ENCODE results near the gene TF. TPM values are rescaled to one million over a fixed set of nuclear protein-coding genes. Genes with fewer than 3 reads are reported as not detected.

Gene TF
- total and polyA plus RNA-seq, 4 donors, result 5,045 to 9,659 (median 6,266) TPM

- H3K9ac ChIP-seq (ENCODE audit: low read depth in 1 of 2, low read length in 2 of 2), result no peak overlapping the region
- peaks cover 0 to 3% (median 0%) of the 10 kb centered on the region in 4 donors for H3K4me1 ChIP-seq (ENCODE audit: control insufficient read depth in 4 of 4, insufficient read depth in 4 of 4, low read length in 3 of 4)
- H3K9me3 ChIP-seq (ENCODE audit: control insufficient read depth in 4 of 4, low read length in 3 of 4), result no peaks in the 10 kb centered on the region
- H3K4me3 ChIP-seq (ENCODE audit: low read depth in 1 of 3, low read length in 3 of 3), result no peak overlapping the region
- WGBS, result 70% methylated on average over 8 of the region's 8 CpGs
- no peaks in the 10 kb centered on the region for H3K27me3 ChIP-seq (ENCODE audit: control insufficient read depth in 4 of 4, insufficient read depth in 4 of 4, low read length in 3 of 4)
- no peak for DNase-seq (ENCODE audit: low spot score)
- peaks cover 0 to 51% (median 46%) of the 10 kb centered on the region in 4 donors for H3K36me3 ChIP-seq (ENCODE audit: control insufficient read depth in 4 of 4, insufficient read depth in 3 of 4, low read depth in 1 of 4, low read length in 3 of 4)
- no peak for TF ChIP-seq EGR1 (IDR thresholded peaks at IDR 0.05; ENCODE audit: low read depth in 2 of 2)
- TF ChIP-seq FOXA1 (IDR thresholded peaks at IDR 0.05), result no peak
- no peak for TF ChIP-seq TAF1 (conservative IDR thresholded peaks at IDR 0.05)
- TF ChIP-seq HNF4G (IDR thresholded peaks at IDR 0.05), result no peak
- no peak for TF ChIP-seq NR2F2 (IDR thresholded peaks at IDR 0.05)
- TF ChIP-seq SP1 (IDR thresholded peaks at IDR 0.05), result no peak
- TF ChIP-seq, protein P1, sequence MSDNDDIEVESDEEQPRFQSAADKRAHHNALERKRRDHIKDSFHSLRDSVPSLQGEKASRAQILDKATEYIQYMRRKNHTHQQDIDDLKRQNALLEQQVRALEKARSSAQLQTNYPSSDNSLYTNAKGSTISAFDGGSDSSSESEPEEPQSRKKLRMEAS (IDR thresholded peaks at IDR 0.05), result no peak
- TF ChIP-seq, protein P2, sequence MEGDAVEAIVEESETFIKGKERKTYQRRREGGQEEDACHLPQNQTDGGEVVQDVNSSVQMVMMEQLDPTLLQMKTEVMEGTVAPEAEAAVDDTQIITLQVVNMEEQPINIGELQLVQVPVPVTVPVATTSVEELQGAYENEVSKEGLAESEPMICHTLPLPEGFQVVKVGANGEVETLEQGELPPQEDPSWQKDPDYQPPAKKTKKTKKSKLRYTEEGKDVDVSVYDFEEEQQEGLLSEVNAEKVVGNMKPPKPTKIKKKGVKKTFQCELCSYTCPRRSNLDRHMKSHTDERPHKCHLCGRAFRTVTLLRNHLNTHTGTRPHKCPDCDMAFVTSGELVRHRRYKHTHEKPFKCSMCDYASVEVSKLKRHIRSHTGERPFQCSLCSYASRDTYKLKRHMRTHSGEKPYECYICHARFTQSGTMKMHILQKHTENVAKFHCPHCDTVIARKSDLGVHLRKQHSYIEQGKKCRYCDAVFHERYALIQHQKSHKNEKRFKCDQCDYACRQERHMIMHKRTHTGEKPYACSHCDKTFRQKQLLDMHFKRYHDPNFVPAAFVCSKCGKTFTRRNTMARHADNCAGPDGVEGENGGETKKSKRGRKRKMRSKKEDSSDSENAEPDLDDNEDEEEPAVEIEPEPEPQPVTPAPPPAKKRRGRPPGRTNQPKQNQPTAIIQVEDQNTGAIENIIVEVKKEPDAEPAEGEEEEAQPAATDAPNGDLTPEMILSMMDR (IDR thresholded peaks at IDR 0.05; ENCODE audit: low read depth, low read length, missing input control), result no peak
- TF ChIP-seq, protein P3, sequence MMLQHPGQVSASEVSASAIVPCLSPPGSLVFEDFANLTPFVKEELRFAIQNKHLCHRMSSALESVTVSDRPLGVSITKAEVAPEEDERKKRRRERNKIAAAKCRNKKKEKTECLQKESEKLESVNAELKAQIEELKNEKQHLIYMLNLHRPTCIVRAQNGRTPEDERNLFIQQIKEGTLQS (IDR thresholded peaks at IDR 0.05), result no peak
- no peak for TF ChIP-seq YY1 (IDR thresholded peaks at IDR 0.05)
- no peak for TF ChIP-seq RXRA (IDR thresholded peaks at IDR 0.05)
- no peak for TF ChIP-seq RAD21 (IDR thresholded peaks at IDR 0.05)
- TF ChIP-seq, protein P4, sequence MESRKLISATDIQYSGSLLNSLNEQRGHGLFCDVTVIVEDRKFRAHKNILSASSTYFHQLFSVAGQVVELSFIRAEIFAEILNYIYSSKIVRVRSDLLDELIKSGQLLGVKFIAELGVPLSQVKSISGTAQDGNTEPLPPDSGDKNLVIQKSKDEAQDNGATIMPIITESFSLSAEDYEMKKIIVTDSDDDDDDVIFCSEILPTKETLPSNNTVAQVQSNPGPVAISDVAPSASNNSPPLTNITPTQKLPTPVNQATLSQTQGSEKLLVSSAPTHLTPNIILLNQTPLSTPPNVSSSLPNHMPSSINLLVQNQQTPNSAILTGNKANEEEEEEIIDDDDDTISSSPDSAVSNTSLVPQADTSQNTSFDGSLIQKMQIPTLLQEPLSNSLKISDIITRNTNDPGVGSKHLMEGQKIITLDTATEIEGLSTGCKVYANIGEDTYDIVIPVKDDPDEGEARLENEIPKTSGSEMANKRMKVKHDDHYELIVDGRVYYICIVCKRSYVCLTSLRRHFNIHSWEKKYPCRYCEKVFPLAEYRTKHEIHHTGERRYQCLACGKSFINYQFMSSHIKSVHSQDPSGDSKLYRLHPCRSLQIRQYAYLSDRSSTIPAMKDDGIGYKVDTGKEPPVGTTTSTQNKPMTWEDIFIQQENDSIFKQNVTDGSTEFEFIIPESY (IDR thresholded peaks at IDR 0.05), result no peak
- TF ChIP-seq, protein P5, sequence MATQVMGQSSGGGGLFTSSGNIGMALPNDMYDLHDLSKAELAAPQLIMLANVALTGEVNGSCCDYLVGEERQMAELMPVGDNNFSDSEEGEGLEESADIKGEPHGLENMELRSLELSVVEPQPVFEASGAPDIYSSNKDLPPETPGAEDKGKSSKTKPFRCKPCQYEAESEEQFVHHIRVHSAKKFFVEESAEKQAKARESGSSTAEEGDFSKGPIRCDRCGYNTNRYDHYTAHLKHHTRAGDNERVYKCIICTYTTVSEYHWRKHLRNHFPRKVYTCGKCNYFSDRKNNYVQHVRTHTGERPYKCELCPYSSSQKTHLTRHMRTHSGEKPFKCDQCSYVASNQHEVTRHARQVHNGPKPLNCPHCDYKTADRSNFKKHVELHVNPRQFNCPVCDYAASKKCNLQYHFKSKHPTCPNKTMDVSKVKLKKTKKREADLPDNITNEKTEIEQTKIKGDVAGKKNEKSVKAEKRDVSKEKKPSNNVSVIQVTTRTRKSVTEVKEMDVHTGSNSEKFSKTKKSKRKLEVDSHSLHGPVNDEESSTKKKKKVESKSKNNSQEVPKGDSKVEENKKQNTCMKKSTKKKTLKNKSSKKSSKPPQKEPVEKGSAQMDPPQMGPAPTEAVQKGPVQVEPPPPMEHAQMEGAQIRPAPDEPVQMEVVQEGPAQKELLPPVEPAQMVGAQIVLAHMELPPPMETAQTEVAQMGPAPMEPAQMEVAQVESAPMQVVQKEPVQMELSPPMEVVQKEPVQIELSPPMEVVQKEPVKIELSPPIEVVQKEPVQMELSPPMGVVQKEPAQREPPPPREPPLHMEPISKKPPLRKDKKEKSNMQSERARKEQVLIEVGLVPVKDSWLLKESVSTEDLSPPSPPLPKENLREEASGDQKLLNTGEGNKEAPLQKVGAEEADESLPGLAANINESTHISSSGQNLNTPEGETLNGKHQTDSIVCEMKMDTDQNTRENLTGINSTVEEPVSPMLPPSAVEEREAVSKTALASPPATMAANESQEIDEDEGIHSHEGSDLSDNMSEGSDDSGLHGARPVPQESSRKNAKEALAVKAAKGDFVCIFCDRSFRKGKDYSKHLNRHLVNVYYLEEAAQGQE (IDR thresholded peaks at IDR 0.05), result no peak
- no peak for TF ChIP-seq FOXA2 (IDR thresholded peaks at IDR 0.05)
- TF ChIP-seq GABPA (IDR thresholded peaks at IDR 0.05 in 1 of 2, conservative IDR thresholded peaks at IDR 0.05 in 1 of 2), result no peak
- no peak for TF ChIP-seq HNF4A (conservative IDR thresholded peaks at IDR 0.05)
- TF ChIP-seq JUND (IDR thresholded peaks at IDR 0.05), result no peak
- H3K27ac ChIP-seq (ENCODE audit: low read depth in 1 of 2, low read length in 2 of 2), result no peak overlapping the region
These were observed 31.8 kb downstream of the TF start for GRCh38 chr3:133777807-133778568.
